Measurements from ENCODE around the gene PACRG. TPM values are rescaled to one million over a fixed set of nuclear protein-coding genes. Genes with fewer than 3 reads are reported as not detected.

PACRG gene
- total and polyA plus RNA-seq, 9 donors: 1.2 to 2.7 (median 1.9) TPM

DNA sequence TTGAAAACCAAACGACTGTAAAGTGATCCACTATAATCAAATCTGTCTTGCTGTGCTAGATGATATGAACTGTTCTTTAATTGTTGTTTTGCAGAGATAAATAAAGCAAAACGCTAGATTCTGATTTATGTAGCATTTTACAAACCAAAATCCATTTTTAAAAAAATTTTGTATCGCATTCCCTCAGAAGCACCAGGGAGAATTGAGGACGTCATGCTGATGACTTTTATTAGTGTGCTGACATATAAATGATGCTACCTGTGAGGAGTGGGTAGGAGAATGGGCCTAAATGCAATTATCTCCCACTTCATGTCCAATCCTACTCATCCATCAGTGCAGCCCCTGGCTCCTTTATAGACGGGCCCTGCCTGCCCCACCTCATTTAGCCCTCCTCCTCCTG lies 282.4 kb downstream of the PACRG start:
- H3K27me3 ChIP-seq (ENCODE audit: control insufficient read depth, insufficient read depth, low read length): no peaks in the 10 kb centered on the region
- no peaks in the 10 kb centered on the region for H3K9me3 ChIP-seq (replicated peaks; ENCODE audit: control insufficient read depth, low read depth, low read length)
- WGBS (ENCODE audit: insufficient coverage): 50% methylated on average over 1 of the region's 5 CpGs

DNA sequence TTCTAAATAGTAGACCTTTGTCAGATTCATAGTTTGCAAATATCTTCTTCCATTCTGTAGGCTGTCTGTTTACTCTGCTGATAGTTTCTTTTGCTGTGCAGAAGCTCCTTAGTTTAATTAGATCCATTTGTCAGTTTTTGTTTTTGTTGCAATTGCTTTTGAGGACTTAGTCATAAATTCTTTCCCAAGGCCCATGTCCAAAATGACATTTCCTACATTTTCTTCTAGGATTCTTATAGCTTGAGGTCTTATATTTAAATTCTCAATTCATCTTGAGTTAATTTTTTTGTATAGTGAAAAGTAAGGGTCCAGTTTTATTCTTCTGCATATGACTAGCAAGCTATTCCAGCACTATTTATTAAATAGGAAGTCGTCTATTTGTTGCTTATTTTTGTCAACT lies 287.0 kb downstream of the PACRG start:
- H3K27ac ChIP-seq (ENCODE audit: low read length): no peak overlapping the region
- H3K4me3 ChIP-seq (ENCODE audit: low read length): no peak overlapping the region
- H3K27me3 ChIP-seq (ENCODE audit: control insufficient read depth, insufficient read depth, low read length): no peaks in the 10 kb centered on the region
- DNase-seq: no peak
- WGBS (ENCODE audit: insufficient coverage): no CpG with 5 or more reads among the region's 1 CpG
- no peaks in the 10 kb centered on the region for H3K4me1 ChIP-seq (ENCODE audit: control insufficient read depth, insufficient read depth, low read length)
- no peaks in the 10 kb centered on the region for H3K9me3 ChIP-seq (replicated peaks; ENCODE audit: control insufficient read depth, low read depth, low read length)
- H3K36me3 ChIP-seq (ENCODE audit: control insufficient read depth, insufficient read depth, low read length): no peaks in the 10 kb centered on the region

More for the DNA sequence above, 282.4 kb downstream of the PACRG start:
- no peak for DNase-seq
- Histone ChIP-seq H3K4me1 (ENCODE audit: control insufficient read depth, insufficient read depth, low read length) (no peaks in the 10 kb centered on the region), H3K4me3 (ENCODE audit: low read length) (no peak overlapping the region), H3K27ac (ENCODE audit: low read length) (no peak overlapping the region), H3K36me3 (ENCODE audit: control insufficient read depth, insufficient read depth, low read length) (no peaks in the 10 kb centered on the region)

- Histone ChIP-seq H3K27me3 (ENCODE audit: control insufficient read depth, insufficient read depth, low read length) (no peaks in the 10 kb centered on the region), H3K4me3 (ENCODE audit: low read length) (no peak overlapping the region), H3K4me1 (ENCODE audit: control insufficient read depth, insufficient read depth, low read length) (no peaks in the 10 kb centered on the region), H3K36me3 (ENCODE audit: control insufficient read depth, insufficient read depth, low read length) (no peaks in the 10 kb centered on the region), H3K9me3 (replicated peaks; ENCODE audit: control insufficient read depth, low read depth, low read length) (no peaks in the 10 kb centered on the region), H3K27ac (ENCODE audit: low read length) (no peak overlapping the region)
- DNase-seq: no peak
- WGBS (ENCODE audit: insufficient coverage): 100% methylated on average over 1 of the region's 1 CpG
These were observed 290.0 kb downstream of the PACRG start for GRCh38 chr6:163017801-163018200.

GRCh38 chr6:163019926-163020325 lies 292.2 kb downstream of the PACRG start:
- H3K4me3 ChIP-seq (ENCODE audit: low read length): no peak overlapping the region
- no peak overlapping the region for H3K27ac ChIP-seq (ENCODE audit: low read length)
- no peaks in the 10 kb centered on the region for H3K9me3 ChIP-seq (replicated peaks; ENCODE audit: control insufficient read depth, low read depth, low read length)
- H3K36me3 ChIP-seq (ENCODE audit: control insufficient read depth, insufficient read depth, low read length): no peaks in the 10 kb centered on the region
- H3K27me3 ChIP-seq (ENCODE audit: control insufficient read depth, insufficient read depth, low read length): no peaks in the 10 kb centered on the region
- WGBS (ENCODE audit: insufficient coverage): no CpG with 5 or more reads among the region's 3 CpGs
- H3K4me1 ChIP-seq (ENCODE audit: control insufficient read depth, insufficient read depth, low read length): no peaks in the 10 kb centered on the region
- no peak for DNase-seq

- no peaks in the 10 kb centered on the region for H3K27me3 ChIP-seq (ENCODE audit: control insufficient read depth, insufficient read depth, low read length)
- H3K9me3 ChIP-seq (replicated peaks; ENCODE audit: control insufficient read depth, low read depth, low read length): no peaks in the 10 kb centered on the region
- no peak overlapping the region for H3K4me3 ChIP-seq (ENCODE audit: low read length)
- no peak overlapping the region for H3K27ac ChIP-seq (ENCODE audit: low read length)
- no peaks in the 10 kb centered on the region for H3K4me1 ChIP-seq (ENCODE audit: control insufficient read depth, insufficient read depth, low read length)
- no peak for DNase-seq
- 83% methylated on average over 5 of the region's 5 CpGs for WGBS (ENCODE audit: insufficient coverage)
- H3K36me3 ChIP-seq (ENCODE audit: control insufficient read depth, insufficient read depth, low read length): no peaks in the 10 kb centered on the region
These were observed 293.3 kb downstream of the PACRG start for GRCh38 chr6:163021054-163021453.

GRCh38 chr6:163023700-163024099 lies 295.9 kb downstream of the PACRG start:
- WGBS (ENCODE audit: insufficient coverage): no CpG with 5 or more reads among the region's 1 CpG
- no peaks in the 10 kb centered on the region for H3K36me3 ChIP-seq (ENCODE audit: control insufficient read depth, insufficient read depth, low read length)
- H3K4me3 ChIP-seq (ENCODE audit: low read length): no peak overlapping the region
- H3K9me3 ChIP-seq (replicated peaks; ENCODE audit: control insufficient read depth, low read depth, low read length): no peaks in the 10 kb centered on the region
- no peak for DNase-seq
- H3K27me3 ChIP-seq (ENCODE audit: control insufficient read depth, insufficient read depth, low read length): no peaks in the 10 kb centered on the region
- H3K4me1 ChIP-seq (ENCODE audit: control insufficient read depth, insufficient read depth, low read length): no peaks in the 10 kb centered on the region
- H3K27ac ChIP-seq (ENCODE audit: low read length): no peak overlapping the region

DNA sequence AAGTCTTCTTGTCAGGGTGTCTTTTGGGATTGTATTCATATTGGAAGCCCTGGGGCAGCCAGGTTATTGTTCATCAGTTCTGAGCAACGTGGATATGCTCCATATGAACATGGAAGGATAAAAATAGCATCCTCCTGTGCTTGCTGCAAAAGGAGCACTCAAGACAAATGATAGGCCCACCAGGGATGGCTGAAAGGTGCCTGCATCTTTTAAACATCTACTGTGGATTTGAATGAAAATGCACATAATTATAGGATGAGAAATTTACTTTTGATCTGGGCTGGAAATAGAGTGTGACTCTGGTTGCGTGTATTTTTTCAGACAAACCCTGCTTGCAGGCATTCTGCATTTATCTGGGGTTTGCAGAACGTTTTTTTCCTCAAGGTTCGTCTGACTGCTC lies 299.1 kb downstream of the PACRG start:
- DNase-seq: no peak
- Histone ChIP-seq H3K27ac (ENCODE audit: low read length) (no peak overlapping the region), H3K36me3 (ENCODE audit: control insufficient read depth, insufficient read depth, low read length) (no peaks in the 10 kb centered on the region), H3K4me3 (ENCODE audit: low read length) (no peak overlapping the region), H3K9me3 (replicated peaks; ENCODE audit: control insufficient read depth, low read depth, low read length) (no peaks in the 10 kb centered on the region), H3K4me1 (ENCODE audit: control insufficient read depth, insufficient read depth, low read length) (no peaks in the 10 kb centered on the region), H3K27me3 (ENCODE audit: control insufficient read depth, insufficient read depth, low read length) (no peaks in the 10 kb centered on the region)
- 75% methylated on average over 2 of the region's 4 CpGs for WGBS (ENCODE audit: insufficient coverage)

- no peak overlapping the region for H3K4me3 ChIP-seq (ENCODE audit: low read length)
- 88% methylated on average over 1 of the region's 1 CpG for WGBS (ENCODE audit: insufficient coverage)
These were observed 303.2 kb downstream of the PACRG start for GRCh38 chr6:163030980-163031379.

DNA sequence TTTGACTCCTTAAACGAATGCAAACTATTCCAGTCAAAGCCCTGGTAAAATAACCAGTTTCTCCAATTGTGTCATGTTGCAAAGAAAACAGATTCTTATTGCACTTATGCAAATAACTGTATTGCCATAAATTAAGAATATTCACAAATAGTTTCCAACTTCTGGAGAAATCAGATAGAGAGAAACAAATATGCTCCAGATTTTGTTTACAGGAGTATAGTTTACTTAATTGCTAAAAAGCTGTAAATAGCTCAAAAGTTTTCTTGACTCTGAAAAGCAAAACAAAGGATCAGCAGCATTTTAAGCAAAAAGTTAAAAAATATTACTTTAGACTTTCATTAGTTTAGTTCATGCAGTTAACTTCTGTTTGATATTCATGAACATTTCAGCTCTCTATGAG lies 304.2 kb downstream of the PACRG start:
- Histone ChIP-seq H3K27me3 (ENCODE audit: control insufficient read depth, insufficient read depth, low read length) (no peaks in the 10 kb centered on the region), H3K4me3 (ENCODE audit: low read length) (no peak overlapping the region), H3K4me1 (ENCODE audit: control insufficient read depth, insufficient read depth, low read length) (no peaks in the 10 kb centered on the region), H3K9me3 (replicated peaks; ENCODE audit: control insufficient read depth, low read depth, low read length) (no peaks in the 10 kb centered on the region), H3K27ac (ENCODE audit: low read length) (no peak overlapping the region), H3K36me3 (ENCODE audit: control insufficient read depth, insufficient read depth, low read length) (no peaks in the 10 kb centered on the region)
- no CpG with 5 or more reads among the region's 1 CpG for WGBS (ENCODE audit: insufficient coverage)
- no peak for DNase-seq

More at GRCh38 chr6:163030980-163031379, 303.2 kb downstream of the PACRG start:
- Histone ChIP-seq H3K9me3 (replicated peaks; ENCODE audit: control insufficient read depth, low read depth, low read length) (no peaks in the 10 kb centered on the region), H3K27me3 (ENCODE audit: control insufficient read depth, insufficient read depth, low read length) (no peaks in the 10 kb centered on the region), H3K27ac (ENCODE audit: low read length) (no peak overlapping the region), H3K36me3 (ENCODE audit: control insufficient read depth, insufficient read depth, low read length) (no peaks in the 10 kb centered on the region), H3K4me1 (ENCODE audit: control insufficient read depth, insufficient read depth, low read length) (no peaks in the 10 kb centered on the region)
- no peak for DNase-seq

- no peak overlapping the region for H3K4me3 ChIP-seq (ENCODE audit: low read length)
- WGBS (ENCODE audit: insufficient coverage): 50% methylated on average over 1 of the region's 3 CpGs
- no peaks in the 10 kb centered on the region for H3K4me1 ChIP-seq (ENCODE audit: control insufficient read depth, insufficient read depth, low read length)
- H3K27me3 ChIP-seq (ENCODE audit: control insufficient read depth, insufficient read depth, low read length): no peaks in the 10 kb centered on the region
- DNase-seq: peak; percentile 4
- H3K27ac ChIP-seq (ENCODE audit: low read length): no peak overlapping the region
- no peaks in the 10 kb centered on the region for H3K36me3 ChIP-seq (ENCODE audit: control insufficient read depth, insufficient read depth, low read length)
- H3K9me3 ChIP-seq (replicated peaks; ENCODE audit: control insufficient read depth, low read depth, low read length): no peaks in the 10 kb centered on the region
These were observed 308.4 kb downstream of the PACRG start for GRCh38 chr6:163036160-163036645.

DNA sequence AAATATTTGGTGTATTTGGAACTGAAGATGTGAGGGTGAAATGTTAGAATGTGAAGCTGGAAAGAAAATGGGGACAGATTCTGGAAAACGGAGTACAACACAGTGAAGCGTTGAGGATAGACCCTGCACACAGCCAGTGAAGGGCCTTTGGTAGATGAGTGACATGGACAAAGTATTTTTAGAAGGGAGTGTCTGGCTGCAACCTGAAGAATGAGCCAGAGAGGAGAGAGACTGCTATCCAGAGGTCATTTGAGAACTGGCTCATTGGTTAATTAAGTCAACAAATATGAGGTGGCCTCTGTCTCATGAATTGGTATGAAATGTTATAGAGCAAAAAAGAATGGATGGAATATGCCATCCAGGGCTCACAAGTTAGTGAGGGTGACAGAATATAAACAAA lies 310.5 kb downstream of the PACRG start:
- H3K27me3 ChIP-seq (ENCODE audit: control insufficient read depth, insufficient read depth, low read length): no peaks in the 10 kb centered on the region
- 92% methylated on average over 2 of the region's 2 CpGs for WGBS (ENCODE audit: insufficient coverage)
- H3K36me3 ChIP-seq (ENCODE audit: control insufficient read depth, insufficient read depth, low read length): no peaks in the 10 kb centered on the region
- no peak overlapping the region for H3K27ac ChIP-seq (ENCODE audit: low read length)
- H3K4me1 ChIP-seq (ENCODE audit: control insufficient read depth, insufficient read depth, low read length): no peaks in the 10 kb centered on the region
- no peaks in the 10 kb centered on the region for H3K9me3 ChIP-seq (replicated peaks; ENCODE audit: control insufficient read depth, low read depth, low read length)
- no peak for DNase-seq
- no peak overlapping the region for H3K4me3 ChIP-seq (ENCODE audit: low read length)

All from muscle of leg (tissue), 11 donors.